Measurements from ENCODE around the gene INTS7. TPM values are rescaled to one million over a fixed set of nuclear protein-coding genes. Genes with fewer than 3 reads are reported as not detected.

INTS7 gene
- total RNA-seq, 1 experiment from 2014 or later, result 21.7 TPM

GRCh38 chr1:212007178-212007577 is 28.2 kb downstream of the INTS7 start:
- intact Hi-C loops (cut with micrococcal nuclease), result no loop called here
- ChIA-PET CTCF (no interaction called here), POLR2A (no interaction called here), RAD21 (ENCODE audit: low non-redundant PET in 1 of 2, low total read pairs in 2 of 2, uncharacterized antibody in 2 of 2, unreplicated experiment in 2 of 2) (no interaction called here)
- DNase-seq (ENCODE audit: low read depth, low spot score), result no peak
- Histone ChIP-seq H3K4me3 (replicated peaks in 1 of 2; ENCODE audit: low read depth in 1 of 2, low read length in 2 of 2) (no peak overlapping the region), H3K27ac (ENCODE audit: low read depth, low read length) (no peak overlapping the region), H2AFZ (ENCODE audit: low read depth, low read length, poor library complexity, severe bottlenecking) (no peak overlapping the region), H3K79me2 (ENCODE audit: insufficient read depth, low read length) (no peaks in the 10 kb centered on the region), H3K4me1 (ENCODE audit: control insufficient read depth in 1 of 2, insufficient read depth in 2 of 2, low read length in 2 of 2) (no peaks in the 10 kb centered on the region), H3K4me2 (ENCODE audit: low read length) (no peak overlapping the region), H4K20me1 (ENCODE audit: insufficient read depth) (no peaks in the 10 kb centered on the region), H3K27me3 (ENCODE audit: insufficient read depth, low read length) (no peaks in the 10 kb centered on the region), H3K9me2 (ENCODE audit: insufficient read depth) (no peaks in the 10 kb centered on the region), H3K36me3 (ENCODE audit: control insufficient read depth in 1 of 2, insufficient read depth in 2 of 2, low read length in 2 of 2) (peaks cover 5 to 11% of the 10 kb centered on the region in 2 experiments; a peak in 1 of 4 replicates), H3K9ac (ENCODE audit: low read length) (no peak overlapping the region), H3K9me3 (ENCODE audit: control insufficient read depth in 1 of 2, insufficient read depth in 1 of 2, low read depth in 1 of 2, low read length in 2 of 2) (no peaks in the 10 kb centered on the region)
- no TSS peak for BruUV-seq (replicated peaks)
- TF ChIP-seq JUND (IDR thresholded peaks at IDR 0.05) (no peak), SIN3A (IDR thresholded peaks at IDR 0.05; ENCODE audit: low read depth) (no peak), CEBPB (IDR thresholded peaks at IDR 0.05; ENCODE audit: low read depth) (no peak), ELF1 (IDR thresholded peaks at IDR 0.05; ENCODE audit: borderline replicate concordance, low read depth) (no peak), SP1 (IDR thresholded peaks at IDR 0.05; ENCODE audit: low read depth) (no peak), EZH2 (IDR thresholded peaks at IDR 0.05) (no peak), EGR1 (IDR thresholded peaks at IDR 0.05; ENCODE audit: low read depth) (no peak), TCF7L2 (IDR thresholded peaks at IDR 0.05; ENCODE audit: borderline replicate concordance, extremely low read depth, insufficient read depth, insufficient read length) (no peak), SRF (IDR thresholded peaks at IDR 0.05; ENCODE audit: low read depth) (no peak)
- TF ChIP-seq, protein P1, sequence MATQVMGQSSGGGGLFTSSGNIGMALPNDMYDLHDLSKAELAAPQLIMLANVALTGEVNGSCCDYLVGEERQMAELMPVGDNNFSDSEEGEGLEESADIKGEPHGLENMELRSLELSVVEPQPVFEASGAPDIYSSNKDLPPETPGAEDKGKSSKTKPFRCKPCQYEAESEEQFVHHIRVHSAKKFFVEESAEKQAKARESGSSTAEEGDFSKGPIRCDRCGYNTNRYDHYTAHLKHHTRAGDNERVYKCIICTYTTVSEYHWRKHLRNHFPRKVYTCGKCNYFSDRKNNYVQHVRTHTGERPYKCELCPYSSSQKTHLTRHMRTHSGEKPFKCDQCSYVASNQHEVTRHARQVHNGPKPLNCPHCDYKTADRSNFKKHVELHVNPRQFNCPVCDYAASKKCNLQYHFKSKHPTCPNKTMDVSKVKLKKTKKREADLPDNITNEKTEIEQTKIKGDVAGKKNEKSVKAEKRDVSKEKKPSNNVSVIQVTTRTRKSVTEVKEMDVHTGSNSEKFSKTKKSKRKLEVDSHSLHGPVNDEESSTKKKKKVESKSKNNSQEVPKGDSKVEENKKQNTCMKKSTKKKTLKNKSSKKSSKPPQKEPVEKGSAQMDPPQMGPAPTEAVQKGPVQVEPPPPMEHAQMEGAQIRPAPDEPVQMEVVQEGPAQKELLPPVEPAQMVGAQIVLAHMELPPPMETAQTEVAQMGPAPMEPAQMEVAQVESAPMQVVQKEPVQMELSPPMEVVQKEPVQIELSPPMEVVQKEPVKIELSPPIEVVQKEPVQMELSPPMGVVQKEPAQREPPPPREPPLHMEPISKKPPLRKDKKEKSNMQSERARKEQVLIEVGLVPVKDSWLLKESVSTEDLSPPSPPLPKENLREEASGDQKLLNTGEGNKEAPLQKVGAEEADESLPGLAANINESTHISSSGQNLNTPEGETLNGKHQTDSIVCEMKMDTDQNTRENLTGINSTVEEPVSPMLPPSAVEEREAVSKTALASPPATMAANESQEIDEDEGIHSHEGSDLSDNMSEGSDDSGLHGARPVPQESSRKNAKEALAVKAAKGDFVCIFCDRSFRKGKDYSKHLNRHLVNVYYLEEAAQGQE (IDR thresholded peaks at IDR 0.05; ENCODE audit: low read depth), result no peak
- no peak for ATAC-seq
